Measurements from ENCODE around the gene ITGA2.

DNA sequence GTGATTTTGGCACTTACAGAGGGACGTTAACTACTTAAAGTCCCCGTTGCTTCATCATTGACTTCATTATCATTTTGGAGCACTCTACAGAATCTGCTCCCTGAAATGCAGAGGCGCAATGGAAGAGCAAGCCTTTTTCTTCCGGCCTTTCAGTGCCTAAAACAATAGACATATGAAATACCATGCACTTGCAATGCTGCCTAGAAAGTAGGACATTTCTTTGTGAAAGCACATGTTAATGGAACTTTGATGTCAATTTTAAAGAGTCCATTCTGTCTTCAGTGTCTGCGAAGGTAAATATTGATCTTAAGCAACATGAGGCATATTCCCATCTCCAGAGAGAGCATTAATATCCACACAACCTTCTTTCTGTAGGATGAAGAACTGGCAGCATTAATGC is 36.3 kb downstream of the ITGA2 start:
- TF ChIP-seq, protein P1, sequence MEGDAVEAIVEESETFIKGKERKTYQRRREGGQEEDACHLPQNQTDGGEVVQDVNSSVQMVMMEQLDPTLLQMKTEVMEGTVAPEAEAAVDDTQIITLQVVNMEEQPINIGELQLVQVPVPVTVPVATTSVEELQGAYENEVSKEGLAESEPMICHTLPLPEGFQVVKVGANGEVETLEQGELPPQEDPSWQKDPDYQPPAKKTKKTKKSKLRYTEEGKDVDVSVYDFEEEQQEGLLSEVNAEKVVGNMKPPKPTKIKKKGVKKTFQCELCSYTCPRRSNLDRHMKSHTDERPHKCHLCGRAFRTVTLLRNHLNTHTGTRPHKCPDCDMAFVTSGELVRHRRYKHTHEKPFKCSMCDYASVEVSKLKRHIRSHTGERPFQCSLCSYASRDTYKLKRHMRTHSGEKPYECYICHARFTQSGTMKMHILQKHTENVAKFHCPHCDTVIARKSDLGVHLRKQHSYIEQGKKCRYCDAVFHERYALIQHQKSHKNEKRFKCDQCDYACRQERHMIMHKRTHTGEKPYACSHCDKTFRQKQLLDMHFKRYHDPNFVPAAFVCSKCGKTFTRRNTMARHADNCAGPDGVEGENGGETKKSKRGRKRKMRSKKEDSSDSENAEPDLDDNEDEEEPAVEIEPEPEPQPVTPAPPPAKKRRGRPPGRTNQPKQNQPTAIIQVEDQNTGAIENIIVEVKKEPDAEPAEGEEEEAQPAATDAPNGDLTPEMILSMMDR (IDR thresholded peaks at IDR 0.05 in 2 of 3, conservative IDR thresholded peaks at IDR 0.05 in 1 of 3; ENCODE audit: borderline replicate concordance in 1 of 3, insufficient read depth in 1 of 3, low read depth in 2 of 3, low read length in 2 of 3) = no peak
- TF ChIP-seq, protein P2, sequence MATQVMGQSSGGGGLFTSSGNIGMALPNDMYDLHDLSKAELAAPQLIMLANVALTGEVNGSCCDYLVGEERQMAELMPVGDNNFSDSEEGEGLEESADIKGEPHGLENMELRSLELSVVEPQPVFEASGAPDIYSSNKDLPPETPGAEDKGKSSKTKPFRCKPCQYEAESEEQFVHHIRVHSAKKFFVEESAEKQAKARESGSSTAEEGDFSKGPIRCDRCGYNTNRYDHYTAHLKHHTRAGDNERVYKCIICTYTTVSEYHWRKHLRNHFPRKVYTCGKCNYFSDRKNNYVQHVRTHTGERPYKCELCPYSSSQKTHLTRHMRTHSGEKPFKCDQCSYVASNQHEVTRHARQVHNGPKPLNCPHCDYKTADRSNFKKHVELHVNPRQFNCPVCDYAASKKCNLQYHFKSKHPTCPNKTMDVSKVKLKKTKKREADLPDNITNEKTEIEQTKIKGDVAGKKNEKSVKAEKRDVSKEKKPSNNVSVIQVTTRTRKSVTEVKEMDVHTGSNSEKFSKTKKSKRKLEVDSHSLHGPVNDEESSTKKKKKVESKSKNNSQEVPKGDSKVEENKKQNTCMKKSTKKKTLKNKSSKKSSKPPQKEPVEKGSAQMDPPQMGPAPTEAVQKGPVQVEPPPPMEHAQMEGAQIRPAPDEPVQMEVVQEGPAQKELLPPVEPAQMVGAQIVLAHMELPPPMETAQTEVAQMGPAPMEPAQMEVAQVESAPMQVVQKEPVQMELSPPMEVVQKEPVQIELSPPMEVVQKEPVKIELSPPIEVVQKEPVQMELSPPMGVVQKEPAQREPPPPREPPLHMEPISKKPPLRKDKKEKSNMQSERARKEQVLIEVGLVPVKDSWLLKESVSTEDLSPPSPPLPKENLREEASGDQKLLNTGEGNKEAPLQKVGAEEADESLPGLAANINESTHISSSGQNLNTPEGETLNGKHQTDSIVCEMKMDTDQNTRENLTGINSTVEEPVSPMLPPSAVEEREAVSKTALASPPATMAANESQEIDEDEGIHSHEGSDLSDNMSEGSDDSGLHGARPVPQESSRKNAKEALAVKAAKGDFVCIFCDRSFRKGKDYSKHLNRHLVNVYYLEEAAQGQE (IDR thresholded peaks at IDR 0.05; ENCODE audit: low read depth) = no peak
